IPS-18a (cell line): ENCODE results near the gene SEPTIN5.
"Not testable (repeated sequence)": the region's sequence is repeated elsewhere in the genome, so short reads cannot be mapped to it uniquely, and the experiment has no call there.

ENCODE experiments used
- H3K27ac ChIP-seq: one replicate; pipeline ENCODE4 v1.5.1; 2013; ENCODE audit warnings: low read length
- H3K27me3 ChIP-seq: one replicate; pipeline ENCODE4 v1.6.1; 2013; ENCODE audit warnings: mild to moderate bottlenecking, low read length; ENCODE audit not compliant: control insufficient read depth, insufficient read depth
- H3K36me3 ChIP-seq: one replicate; pipeline ENCODE4 v1.6.1; 2013; ENCODE audit warnings: low read depth, low read length; ENCODE audit not compliant: control insufficient read depth
- H3K4me1 ChIP-seq: one replicate; pipeline ENCODE4 v1.6.1; 2013; ENCODE audit warnings: low read depth, low read length; ENCODE audit not compliant: control insufficient read depth
- H3K4me3 ChIP-seq: one replicate; pipeline ENCODE4 v1.5.1; 2013; ENCODE audit warnings: low read length
- H3K9ac ChIP-seq: one replicate; pipeline ENCODE4 v1.6.1; 2013; ENCODE audit warnings: mild to moderate bottlenecking, low read length, moderate library complexity
- H3K9me3 ChIP-seq: one replicate; pipeline ENCODE4 v1.6.1; 2013; ENCODE audit warnings: low read depth, low read length; ENCODE audit not compliant: control insufficient read depth

The SEPTIN5 gene

DNA sequence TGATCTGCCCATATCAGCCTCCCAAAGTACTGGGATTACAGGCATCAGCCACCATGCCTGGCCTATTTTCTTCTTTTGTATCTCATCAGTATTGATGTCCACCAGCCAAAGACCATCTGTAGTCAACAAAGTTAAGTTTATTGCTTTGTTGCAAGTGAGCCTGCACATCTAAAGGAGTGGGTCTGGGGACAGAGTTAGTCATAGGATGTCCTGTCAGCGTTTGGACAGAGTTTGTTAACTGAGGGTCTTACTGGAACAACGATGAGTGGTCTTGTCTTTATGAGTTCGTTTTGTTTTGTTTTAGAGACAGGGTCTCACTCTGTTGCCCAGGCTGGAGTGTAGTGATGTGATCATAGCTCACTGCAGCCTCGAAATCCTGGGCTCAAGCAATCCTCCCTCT, 40.6 kb upstream of the SEPTIN5 start:
- Histone ChIP-seq H3K27ac (no peak overlapping the region), H3K36me3 (no peaks in the 10 kb centered on the region), H3K4me1 (no peaks in the 10 kb centered on the region), H3K9me3 (no peaks in the 10 kb centered on the region), H3K27me3 (no peaks in the 10 kb centered on the region), H3K4me3 (no peak overlapping the region), H3K9ac (no peak overlapping the region)

DNA sequence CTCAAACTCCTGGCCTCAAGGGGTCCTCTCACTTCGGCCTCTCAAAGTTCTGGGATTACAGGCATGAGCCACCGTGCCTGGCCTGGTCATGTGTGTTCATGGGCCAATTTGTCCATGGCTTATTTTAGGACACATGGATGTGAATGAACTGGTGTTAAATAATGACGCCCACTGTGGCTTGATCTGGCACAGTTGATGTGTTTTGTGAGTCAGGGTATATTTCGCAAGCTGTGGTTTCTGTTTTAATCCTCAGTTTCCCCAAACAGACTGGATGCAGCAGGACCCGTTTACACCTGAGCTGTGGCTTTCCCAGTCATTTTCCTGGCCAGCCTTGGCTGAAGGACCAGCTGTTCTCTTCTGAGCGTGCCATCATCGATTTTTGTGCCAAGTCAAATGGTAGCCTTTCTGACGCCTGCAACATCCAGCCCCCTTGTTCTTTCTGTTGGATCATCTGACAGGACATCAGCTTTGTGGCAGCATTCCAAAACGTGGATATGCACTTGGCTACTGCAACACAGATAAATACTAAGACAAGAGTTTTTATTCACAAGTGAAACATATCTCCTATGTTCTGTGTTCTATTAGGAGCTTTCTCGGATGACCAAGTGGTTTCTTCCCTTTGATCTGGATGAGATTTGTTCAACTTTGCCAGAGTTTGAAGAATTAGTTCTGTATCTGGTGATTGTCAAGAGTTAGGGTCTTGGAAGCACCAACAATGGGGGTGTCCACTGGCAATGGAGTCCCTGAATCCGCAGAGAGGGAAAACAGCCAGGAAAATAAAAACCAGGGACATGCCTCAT, 40.0 kb upstream of the SEPTIN5 start:
- H3K4me3 ChIP-seq = no peak overlapping the region
- no peaks in the 10 kb centered on the region for H3K9me3 ChIP-seq
- no peaks in the 10 kb centered on the region for H3K36me3 ChIP-seq
- no peaks in the 10 kb centered on the region for H3K4me1 ChIP-seq
- no peak overlapping the region for H3K9ac ChIP-seq
- peaks cover 3% of the 10 kb centered on the region for H3K27me3 ChIP-seq
- H3K27ac ChIP-seq = no peak overlapping the region

DNA sequence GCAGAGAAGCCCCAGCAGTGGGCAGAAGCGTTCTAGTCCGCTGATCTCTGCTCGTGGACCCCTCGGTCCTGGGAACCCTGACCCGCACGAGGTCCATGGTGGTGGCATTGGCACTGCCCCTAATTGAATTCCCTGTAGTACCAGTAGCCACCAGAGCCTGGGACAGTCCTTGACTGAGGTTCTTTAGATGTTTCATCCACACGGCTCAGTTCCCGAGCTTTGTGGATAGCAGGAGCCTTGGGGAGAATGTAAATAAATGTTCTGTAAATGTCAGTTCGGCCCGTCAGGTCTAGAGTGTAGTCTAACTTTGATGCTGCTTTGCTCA, 39.4 kb upstream of the SEPTIN5 start:
- no peak overlapping the region for H3K27ac ChIP-seq
- H3K4me3 ChIP-seq = no peak overlapping the region
- no peak overlapping the region for H3K9ac ChIP-seq
- no peaks in the 10 kb centered on the region for H3K4me1 ChIP-seq
- no peaks in the 10 kb centered on the region for H3K36me3 ChIP-seq
- no peaks in the 10 kb centered on the region for H3K9me3 ChIP-seq
- H3K27me3 ChIP-seq = peaks cover 4% of the 10 kb centered on the region

DNA sequence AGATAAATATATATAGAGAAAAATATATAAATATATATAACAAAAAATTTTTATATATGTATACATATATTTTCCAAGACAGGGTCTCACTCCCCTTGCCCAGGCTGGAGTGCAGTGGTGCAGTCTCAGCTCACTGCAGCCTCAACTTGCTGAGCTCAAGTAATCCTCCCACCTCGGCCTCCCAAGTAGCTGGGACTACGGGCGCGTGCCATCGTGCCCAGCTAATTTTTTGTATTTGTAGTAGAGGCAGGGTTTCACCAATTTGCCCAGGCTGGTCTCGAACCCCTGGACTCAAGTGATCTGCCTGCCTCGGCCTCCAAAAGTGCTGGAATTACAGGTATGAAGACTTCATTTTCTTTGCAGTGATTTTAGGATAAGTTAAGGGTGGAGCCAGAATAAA, 38.9 kb upstream of the SEPTIN5 start:
- Histone ChIP-seq H3K9ac (no peak overlapping the region), H3K9me3 (no peaks in the 10 kb centered on the region), H3K36me3 (no peaks in the 10 kb centered on the region), H3K4me1 (no peaks in the 10 kb centered on the region), H3K27ac (no peak overlapping the region), H3K4me3 (no peak overlapping the region), H3K27me3 (peaks cover 4% of the 10 kb centered on the region)

DNA sequence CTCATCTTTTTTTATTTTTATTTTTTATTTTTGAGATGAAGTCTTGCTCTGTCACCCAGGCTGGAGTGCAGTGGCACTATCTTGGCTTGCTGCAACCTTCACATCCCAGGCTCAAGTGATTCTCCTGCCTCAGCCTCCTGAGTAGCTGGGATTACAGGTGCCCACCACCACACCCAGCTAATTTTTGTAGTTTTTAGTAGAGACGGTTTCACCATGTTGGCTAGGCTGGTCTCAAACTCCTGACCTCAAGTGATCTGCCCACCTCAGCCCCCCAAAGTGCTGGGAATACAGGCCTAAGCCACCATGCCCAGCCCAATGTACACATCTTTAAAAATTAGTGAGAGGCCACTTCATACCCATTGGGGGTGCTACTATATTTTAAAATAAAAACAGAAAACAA, 37.9 kb upstream of the SEPTIN5 start:
- H3K4me3 ChIP-seq, H3K36me3 ChIP-seq, H3K4me1 ChIP-seq, H3K9ac ChIP-seq, H3K27me3 ChIP-seq, H3K27ac ChIP-seq, H3K9me3 ChIP-seq: not testable (repeated sequence)

DNA sequence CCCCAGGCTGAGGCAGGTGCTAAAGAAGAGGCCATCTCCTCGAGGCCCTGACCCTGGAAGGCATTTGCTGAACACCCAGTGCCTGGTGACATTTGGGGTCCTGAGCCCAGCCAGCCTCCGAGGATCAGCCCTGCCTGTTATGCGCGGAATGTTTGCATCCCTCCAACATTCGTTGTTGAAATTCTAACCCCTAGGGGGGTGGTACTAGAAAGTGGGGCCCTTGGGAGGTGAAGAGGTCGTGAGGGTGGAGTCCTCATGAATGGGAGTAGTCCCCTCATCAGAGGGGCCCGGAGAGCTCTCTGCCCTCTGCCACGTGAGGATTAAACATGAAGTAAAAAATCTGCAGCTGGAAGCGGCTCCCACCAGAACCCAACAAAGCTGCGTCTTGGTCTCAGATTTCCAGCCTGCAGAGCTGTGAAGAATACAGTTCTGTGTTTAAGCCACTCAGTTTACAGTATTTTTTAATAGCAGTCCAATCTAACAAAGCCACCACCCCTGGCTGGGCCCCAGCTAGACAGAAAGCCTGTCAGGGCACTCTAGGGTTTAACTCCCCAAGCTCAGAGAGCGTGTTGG, 35.3 kb upstream of the SEPTIN5 start:
- H3K27me3 ChIP-seq = peaks cover 4% of the 10 kb centered on the region
- H3K36me3 ChIP-seq = no peaks in the 10 kb centered on the region
- H3K9me3 ChIP-seq = no peaks in the 10 kb centered on the region
- H3K9ac ChIP-seq = no peak overlapping the region
- no peak overlapping the region for H3K4me3 ChIP-seq
- no peak overlapping the region for H3K27ac ChIP-seq
- H3K4me1 ChIP-seq = no peaks in the 10 kb centered on the region

DNA sequence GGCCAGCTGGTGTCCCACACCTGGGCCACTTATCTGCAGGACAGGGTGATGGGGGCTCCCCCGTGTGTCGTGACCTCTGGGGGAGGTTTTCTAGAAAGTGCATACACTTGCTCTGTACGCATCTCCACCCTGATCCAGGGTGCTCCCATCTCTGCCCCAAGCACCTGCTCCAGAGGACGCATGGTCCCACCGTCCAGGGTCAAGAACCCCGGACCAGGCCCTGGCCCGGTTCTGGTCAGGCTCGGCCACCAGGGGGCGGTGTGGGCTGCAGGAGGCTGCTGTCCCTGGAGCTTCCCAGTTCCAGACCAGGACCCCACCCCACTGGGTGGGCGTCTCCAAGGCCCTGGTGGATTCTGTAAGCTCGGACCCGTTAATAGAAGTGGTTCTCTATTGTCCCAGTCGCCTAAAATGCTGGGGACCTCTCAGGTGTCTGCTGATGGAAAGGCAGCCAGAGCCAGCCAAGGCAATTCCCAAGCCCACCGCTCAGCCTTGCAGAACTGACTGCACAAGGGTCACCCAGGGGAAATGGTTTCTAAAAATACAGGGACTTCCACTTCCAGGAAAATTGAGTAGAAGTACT, 34.7 kb upstream of the SEPTIN5 start:
- H3K9me3 ChIP-seq = no peaks in the 10 kb centered on the region
- H3K27me3 ChIP-seq = peaks cover 4% of the 10 kb centered on the region
- no peak overlapping the region for H3K4me3 ChIP-seq
- no peaks in the 10 kb centered on the region for H3K36me3 ChIP-seq
- no peak overlapping the region for H3K27ac ChIP-seq
- no peak overlapping the region for H3K9ac ChIP-seq
- H3K4me1 ChIP-seq = no peaks in the 10 kb centered on the region

DNA sequence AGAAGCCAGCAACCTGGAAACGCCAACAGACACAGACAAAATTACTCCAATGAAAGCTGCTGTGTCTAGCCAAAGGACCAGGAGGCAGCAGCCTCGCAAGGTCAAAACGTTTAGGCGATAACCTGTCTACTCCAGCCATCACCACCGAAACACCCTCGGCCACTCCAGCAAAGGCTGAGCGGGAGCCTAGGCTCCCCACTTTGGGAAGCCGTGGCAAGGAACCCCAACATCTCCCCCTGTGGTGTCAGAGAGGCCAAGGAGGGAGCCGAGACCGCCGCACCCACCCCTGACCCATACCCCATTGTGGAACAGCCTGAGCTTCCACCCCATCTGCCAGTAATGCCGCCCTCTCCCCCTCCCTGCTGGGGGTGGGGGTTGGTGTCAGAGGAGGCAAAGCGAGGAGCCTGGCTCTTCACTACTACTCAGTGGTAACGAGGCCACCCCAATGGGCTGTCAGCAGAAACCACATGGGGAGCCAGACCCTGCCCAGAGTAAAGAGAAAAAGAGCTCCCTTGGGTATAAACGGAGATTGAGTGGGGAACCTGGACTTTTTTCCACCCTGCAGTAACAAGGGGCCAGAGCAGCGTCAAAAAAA, 33.9 kb upstream of the SEPTIN5 start:
- Histone ChIP-seq H3K27me3 (peaks cover 4% of the 10 kb centered on the region), H3K9me3 (no peaks in the 10 kb centered on the region), H3K9ac (no peak overlapping the region), H3K27ac (no peak overlapping the region), H3K36me3 (no peaks in the 10 kb centered on the region), H3K4me1 (no peaks in the 10 kb centered on the region), H3K4me3 (no peak overlapping the region)

DNA sequence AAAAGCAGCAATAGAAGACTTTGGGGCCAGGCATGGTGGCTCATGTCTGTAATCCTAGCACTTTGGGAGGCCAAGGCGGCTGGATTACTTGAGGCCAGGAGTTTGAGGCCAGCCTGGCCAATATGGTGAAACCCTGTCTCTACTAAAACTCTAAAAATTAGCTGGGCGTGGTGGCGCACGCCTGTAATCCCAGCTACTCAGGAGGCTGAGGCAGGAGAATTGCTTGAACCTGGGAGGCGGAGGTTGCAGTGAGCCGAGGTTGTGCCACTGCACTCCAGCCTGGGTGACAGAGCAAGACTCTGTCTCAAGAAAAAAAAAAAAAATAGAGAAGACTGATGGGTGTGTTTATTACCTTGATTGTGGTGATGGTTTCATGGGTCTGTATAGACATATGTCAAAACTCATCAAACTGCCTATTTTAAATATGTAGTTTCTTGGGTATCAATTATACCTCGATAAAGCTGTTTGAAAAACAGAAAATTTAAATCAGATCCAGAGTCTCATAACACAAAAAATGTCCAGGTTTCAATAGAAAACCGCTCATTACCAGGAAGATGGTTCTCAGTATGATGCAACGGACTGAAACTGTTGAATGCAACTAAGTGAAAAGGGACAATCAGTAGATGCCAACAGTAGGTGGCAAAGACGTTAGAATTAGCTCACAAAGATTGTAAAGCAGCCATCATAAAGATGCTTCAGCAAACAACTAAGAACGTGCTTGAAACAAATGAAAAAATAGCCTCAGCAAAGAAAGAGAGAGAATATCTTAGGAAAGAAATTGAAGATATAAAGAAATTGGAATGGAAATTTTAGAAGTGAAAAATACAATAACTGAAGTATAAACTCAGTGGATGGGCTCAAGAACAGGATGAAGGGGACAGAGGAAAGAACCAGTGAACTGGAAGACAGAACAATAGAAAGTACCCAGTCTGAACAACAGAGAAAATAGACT, 33.1 kb upstream of the SEPTIN5 start:
- H3K36me3 ChIP-seq = no peaks in the 10 kb centered on the region
- H3K27ac ChIP-seq = no peak overlapping the region
- no peak overlapping the region for H3K4me3 ChIP-seq
- H3K27me3 ChIP-seq = peaks cover 4% of the 10 kb centered on the region
- H3K9ac ChIP-seq = no peak overlapping the region
- no peaks in the 10 kb centered on the region for H3K4me1 ChIP-seq
- H3K9me3 ChIP-seq = no peaks in the 10 kb centered on the region

DNA sequence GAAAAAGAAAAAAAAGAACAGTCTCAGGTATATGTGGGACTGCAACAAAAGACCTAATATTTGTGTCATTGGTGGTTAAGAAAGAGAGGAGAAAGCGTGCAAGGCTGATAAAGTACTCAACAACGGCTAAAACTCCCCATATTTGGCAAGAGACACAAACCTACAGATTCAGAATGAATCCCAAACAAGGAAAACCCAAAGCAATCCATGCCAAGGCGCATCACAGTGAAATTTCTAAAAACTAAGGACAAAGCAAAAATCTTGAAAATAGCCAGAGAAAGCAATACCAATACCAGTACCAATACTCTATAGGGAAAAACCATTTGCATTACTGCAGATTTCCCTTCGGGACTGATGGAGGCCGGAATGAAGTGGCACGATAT, 32.4 kb upstream of the SEPTIN5 start:
- H3K9ac ChIP-seq = no peak overlapping the region

DNA sequence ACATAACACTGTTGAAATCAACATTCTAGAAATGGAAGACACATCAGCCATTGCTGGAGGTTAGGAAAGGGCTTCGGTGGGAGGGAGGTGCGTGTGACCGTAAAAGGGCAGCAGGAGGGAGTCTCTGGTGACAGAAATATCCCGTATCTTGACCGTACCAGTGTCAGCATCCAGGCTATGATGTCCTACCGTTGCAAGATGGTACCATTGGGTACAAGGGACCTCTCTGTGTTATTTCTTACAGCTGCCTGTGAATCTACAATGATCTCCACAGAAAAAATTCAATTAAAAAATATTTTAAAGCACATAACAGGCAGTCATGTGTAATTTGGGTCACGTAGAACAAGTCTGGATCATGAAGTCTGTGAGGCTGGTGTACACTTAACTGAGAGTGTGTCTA, 27.4 kb upstream of the SEPTIN5 start:
- no peak overlapping the region for H3K27ac ChIP-seq
- H3K4me3 ChIP-seq = no peak overlapping the region
- no peak overlapping the region for H3K9ac ChIP-seq
- H3K36me3 ChIP-seq = no peaks in the 10 kb centered on the region
- H3K27me3 ChIP-seq = no peaks in the 10 kb centered on the region
- H3K9me3 ChIP-seq = no peaks in the 10 kb centered on the region
- H3K4me1 ChIP-seq = peaks cover 9% of the 10 kb centered on the region

More for the DNA sequence above, 32.4 kb upstream of the SEPTIN5 start:
- Histone ChIP-seq H3K36me3 (no peaks in the 10 kb centered on the region), H3K27ac (no peak overlapping the region), H3K4me1 (no peaks in the 10 kb centered on the region), H3K9me3 (no peaks in the 10 kb centered on the region), H3K4me3 (no peak overlapping the region), H3K27me3 (peaks cover 4% of the 10 kb centered on the region)
